8988T (cell line): Measurements from ENCODE around the gene WHRN.

ENCODE experiments used
- DNase-seq: peaks from one replicate; pipeline ENCODE4 v3.0.0; 2011

The WHRN gene

GRCh38 chr9:114489928-114490327 lies 15.3 kb downstream of the WHRN start:
- no peak for DNase-seq

- DNase-seq = no peak
Observed at GRCh38 chr9:114488398-114489129, 16.7 kb downstream of the WHRN start.

- DNase-seq = no peak
Observed at GRCh38 chr9:114487607-114488300, 17.5 kb downstream of the WHRN start.

- no peak for DNase-seq
Observed at GRCh38 chr9:114486205-114486963, 18.9 kb downstream of the WHRN start.

GRCh38 chr9:114484854-114485443 lies 20.3 kb downstream of the WHRN start:
- no peak for DNase-seq

GRCh38 chr9:114484215-114484853 lies 20.9 kb downstream of the WHRN start:
- no peak for DNase-seq

- no peak for DNase-seq
Observed at GRCh38 chr9:114483499-114483898, 21.8 kb downstream of the WHRN start.

- DNase-seq = no peak
Observed at GRCh38 chr9:114482593-114482992, 22.7 kb downstream of the WHRN start.

GRCh38 chr9:114481789-114482188 lies 23.5 kb downstream of the WHRN start:
- no peak for DNase-seq

GRCh38 chr9:114480746-114481435 lies 24.4 kb downstream of the WHRN start:
- no peak for DNase-seq

- DNase-seq = no peak
Observed at GRCh38 chr9:114478871-114479270, 26.4 kb downstream of the WHRN start.

GRCh38 chr9:114478459-114478858 lies 26.8 kb downstream of the WHRN start:
- DNase-seq = no peak

- no peak for DNase-seq
Observed at GRCh38 chr9:114477642-114478041, 27.6 kb downstream of the WHRN start.

- DNase-seq = no peak
Observed at GRCh38 chr9:114476891-114477469, 28.3 kb downstream of the WHRN start.

GRCh38 chr9:114475412-114476135 lies 29.7 kb downstream of the WHRN start:
- no peak for DNase-seq

GRCh38 chr9:114474425-114474824 lies 30.8 kb downstream of the WHRN start:
- DNase-seq = no peak

GRCh38 chr9:114473447-114473801 lies 31.8 kb downstream of the WHRN start:
- no peak for DNase-seq

GRCh38 chr9:114472765-114473446 lies 32.4 kb downstream of the WHRN start:
- no peak for DNase-seq

- no peak for DNase-seq
Observed at GRCh38 chr9:114471157-114471556, 34.1 kb downstream of the WHRN start.

GRCh38 chr9:114470581-114470980 lies 34.7 kb downstream of the WHRN start:
- no peak for DNase-seq

GRCh38 chr9:114470121-114470520 lies 35.2 kb downstream of the WHRN start:
- DNase-seq = no peak
